ENCODE results near the gene ZNF212.

GRCh38 chr7:149286811-149287400, 47.5 kb downstream of the ZNF212 start:
- TF ChIP-seq EZH2phosphoT487 (IDR thresholded peaks at IDR 0.05; ENCODE audit: low read depth) (no peak), CTCF (IDR thresholded peaks at IDR 0.05; ENCODE audit: low read depth, low read length) (no peak)
